GM12801 (cell line): ENCODE results near the gene BCL2.

ENCODE experiments used
- TF ChIP-seq, protein P1 (sequence below): IDR thresholded peaks from one replicate; pipeline ENCODE4 v1.5.1; 2011; ENCODE audit warnings: control low read depth; ENCODE audit not compliant: insufficient read length; ENCODE audit errors: extremely low read depth

The BCL2 gene

DNA sequence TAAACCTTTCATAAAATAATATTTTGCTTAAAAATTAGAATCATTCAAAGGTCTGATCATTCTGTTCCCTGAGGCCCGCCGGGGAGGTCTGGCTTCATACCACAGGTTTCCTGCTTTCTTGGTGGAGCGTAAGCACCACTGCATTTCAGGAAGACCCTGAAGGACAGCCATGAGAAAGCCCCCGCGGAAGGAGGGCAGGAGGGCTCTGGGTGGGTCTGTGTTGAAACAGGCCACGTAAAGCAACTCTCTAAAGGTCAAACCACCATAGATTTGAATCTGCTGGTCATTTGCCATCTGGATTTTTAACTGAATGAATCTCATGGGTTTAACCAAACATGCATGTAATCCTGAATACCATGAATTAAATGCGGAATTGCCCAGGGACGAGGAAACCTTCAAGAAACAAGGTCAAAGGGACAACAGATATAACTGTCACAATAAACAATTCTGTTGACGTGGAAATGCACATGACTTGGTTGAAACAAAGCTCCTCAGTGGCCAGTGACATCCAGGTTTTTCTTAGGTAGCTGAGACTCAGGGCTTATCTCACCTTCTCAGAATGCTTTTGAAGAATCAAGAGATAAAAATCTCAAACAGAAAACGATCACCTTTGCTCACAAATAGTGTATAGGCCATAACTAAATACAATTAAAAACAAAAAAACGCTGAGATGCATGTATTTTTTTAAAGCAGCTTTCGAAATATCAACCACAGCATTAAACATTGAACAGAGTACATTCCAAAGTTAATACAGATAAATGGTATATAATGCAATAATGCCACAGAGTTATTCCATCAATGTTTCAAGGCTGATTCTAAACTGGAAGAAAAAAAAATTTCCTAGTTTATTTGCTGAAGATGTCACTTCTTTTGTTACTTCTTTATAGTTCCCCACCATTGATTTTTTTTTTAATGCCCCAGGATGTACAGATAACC is 193.2 kb downstream of the BCL2 start:
- TF ChIP-seq, protein P1, sequence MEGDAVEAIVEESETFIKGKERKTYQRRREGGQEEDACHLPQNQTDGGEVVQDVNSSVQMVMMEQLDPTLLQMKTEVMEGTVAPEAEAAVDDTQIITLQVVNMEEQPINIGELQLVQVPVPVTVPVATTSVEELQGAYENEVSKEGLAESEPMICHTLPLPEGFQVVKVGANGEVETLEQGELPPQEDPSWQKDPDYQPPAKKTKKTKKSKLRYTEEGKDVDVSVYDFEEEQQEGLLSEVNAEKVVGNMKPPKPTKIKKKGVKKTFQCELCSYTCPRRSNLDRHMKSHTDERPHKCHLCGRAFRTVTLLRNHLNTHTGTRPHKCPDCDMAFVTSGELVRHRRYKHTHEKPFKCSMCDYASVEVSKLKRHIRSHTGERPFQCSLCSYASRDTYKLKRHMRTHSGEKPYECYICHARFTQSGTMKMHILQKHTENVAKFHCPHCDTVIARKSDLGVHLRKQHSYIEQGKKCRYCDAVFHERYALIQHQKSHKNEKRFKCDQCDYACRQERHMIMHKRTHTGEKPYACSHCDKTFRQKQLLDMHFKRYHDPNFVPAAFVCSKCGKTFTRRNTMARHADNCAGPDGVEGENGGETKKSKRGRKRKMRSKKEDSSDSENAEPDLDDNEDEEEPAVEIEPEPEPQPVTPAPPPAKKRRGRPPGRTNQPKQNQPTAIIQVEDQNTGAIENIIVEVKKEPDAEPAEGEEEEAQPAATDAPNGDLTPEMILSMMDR = no peak

DNA sequence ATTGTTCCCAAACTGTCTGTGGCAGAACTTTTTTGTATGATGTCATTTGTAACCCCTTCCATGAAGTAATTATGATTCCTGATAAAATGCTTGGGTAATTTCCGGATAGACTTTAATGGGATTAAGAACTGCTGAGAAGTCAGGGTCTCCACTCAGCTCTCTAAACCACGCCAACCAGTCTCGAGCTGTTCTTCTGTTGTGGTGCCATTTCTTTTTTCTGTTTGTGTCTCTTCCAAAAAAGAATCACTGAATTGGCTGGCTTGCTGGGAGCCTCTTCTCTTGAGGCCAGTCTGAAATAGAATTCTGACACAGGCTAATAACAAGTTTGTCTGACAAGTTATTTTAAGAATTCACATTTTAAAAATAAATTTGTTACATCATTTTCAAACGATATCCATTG is 198.9 kb downstream of the BCL2 start:
- TF ChIP-seq, protein P1 = no peak

DNA sequence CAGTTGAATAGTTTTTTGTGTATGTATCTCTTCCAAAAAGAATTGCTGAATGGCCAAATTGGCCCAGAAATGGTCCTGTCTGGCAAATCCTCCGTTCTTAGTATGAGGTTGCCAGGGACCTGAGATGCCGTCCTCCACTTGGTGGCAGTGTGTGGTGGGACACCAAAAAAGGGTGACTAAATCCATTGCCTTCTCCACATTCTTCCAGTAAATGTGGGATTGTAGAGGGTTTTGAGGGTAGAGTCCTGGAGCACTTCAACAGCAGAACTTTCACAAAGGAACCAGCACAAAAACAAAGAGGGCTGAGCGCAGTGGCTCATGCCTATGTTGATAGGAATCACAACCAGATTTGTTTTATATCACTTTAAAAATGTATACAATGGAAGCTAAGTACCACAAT is 199.9 kb downstream of the BCL2 start:
- TF ChIP-seq, protein P1 = no peak

DNA sequence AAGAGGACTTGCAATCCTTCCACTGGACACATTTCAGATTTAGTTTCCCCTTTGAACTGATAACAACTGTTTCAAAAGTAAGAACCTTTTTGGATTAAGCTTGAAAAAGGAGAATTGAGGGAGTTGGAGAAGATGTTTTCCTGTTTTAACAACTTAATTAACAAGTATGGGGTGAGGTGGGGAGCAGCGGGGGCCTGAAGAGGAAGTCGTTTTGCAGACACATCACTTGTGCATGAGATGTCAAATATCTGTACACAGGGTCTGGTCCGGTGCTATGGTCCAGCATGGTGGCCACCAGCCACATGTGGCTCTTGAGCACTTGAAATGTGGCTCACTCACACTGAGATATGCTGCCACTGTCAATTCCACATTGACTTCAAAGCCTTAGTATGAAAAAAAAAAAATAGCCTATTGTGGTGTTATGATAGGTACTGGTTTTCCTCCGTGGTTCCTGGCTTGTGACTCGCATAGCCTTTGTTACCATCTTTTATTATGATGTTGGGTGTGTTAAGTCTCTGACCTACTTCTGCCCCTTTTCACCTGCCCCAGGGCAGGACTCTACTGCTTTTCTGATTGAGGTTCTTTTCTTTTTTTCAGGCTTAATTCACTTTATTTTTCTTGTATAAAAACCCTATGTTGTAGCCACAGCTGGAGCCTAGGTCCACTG is 205.5 kb downstream of the BCL2 start:
- TF ChIP-seq, protein P1 = no peak

DNA sequence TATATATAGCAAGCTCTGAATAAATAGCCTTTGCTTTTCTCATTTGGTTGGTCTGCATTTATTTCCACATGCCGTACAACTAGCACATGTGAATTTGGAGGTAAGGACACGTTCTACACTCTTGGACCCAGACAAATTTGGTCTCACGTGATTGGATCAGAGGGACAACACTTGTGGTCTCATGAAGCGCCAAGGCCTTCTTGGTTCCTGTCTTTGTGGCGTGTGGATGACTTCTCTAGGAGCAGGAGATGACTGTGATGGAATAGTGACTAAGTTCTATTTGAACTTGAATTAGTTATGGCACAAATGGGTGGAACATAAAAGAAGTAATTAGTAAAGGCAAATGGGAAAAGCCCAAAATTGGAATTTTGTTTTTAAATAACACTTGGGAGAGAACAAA is 206.9 kb downstream of the BCL2 start:
- TF ChIP-seq, protein P1 = no peak

DNA sequence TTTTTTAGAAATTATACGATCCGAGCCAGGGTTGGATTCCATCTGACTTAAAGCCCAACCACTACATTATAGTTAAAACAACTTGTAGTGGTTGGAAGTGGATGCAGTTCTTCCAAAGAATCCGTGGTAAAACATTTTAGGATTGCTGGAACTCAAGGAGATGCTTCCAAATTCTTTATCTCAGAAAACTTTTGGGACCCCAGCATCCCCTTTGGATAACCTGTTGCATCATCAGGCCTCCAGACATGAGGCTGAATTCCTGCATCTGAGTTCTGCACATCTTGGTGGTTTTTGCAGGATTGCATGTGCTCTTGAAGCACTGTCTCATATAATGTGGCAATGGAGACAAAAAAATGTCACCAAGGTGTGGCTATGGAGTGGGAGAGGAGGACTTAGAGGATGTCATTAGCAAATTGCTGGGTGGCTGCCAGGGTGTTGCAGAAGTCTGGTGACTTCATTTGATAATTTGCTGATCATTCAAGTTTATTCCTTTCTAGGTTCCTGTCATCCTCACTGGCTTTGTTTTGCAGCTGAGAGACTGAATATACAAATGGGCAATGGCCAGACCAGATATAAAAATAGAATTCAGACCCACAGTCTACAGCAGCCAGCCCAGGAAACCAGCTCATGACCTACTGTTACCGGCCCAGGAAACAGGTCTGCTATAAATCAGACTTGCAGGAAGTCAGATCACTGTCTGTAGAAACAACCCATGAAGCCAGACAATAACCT is 207.7 kb downstream of the BCL2 start:
- TF ChIP-seq, protein P1 = no peak

DNA sequence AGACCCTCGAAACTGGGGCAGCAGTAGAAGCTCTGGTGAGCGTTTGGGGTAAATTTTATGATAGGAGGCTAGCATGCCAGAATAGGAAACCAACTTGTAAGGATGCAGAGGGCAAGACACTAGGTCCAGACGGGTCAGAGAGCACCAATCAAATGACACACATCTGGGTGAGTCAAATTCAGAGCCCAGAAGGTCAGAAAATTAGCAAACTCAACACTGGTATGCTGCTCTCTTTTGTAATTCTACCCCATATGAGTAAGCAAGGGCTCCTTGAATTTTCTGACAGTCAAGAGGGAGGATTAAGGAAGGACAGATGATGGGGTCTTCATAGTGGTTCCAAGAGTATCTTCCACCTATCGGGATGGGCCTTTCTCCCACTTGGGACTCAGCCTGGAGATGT is 209.8 kb downstream of the BCL2 start:
- TF ChIP-seq, protein P1 = no peak
